GM10847 (cell line): ENCODE results near the gene BTBD16.

Experiments used
- POLR2A ChIP-seq: IDR thresholded peaks from 2 replicates; pipeline ENCODE4 v1.6.1; 2011; ENCODE audit not compliant: insufficient read length; ENCODE audit errors: extremely low read depth

The BTBD16 gene

DNA sequence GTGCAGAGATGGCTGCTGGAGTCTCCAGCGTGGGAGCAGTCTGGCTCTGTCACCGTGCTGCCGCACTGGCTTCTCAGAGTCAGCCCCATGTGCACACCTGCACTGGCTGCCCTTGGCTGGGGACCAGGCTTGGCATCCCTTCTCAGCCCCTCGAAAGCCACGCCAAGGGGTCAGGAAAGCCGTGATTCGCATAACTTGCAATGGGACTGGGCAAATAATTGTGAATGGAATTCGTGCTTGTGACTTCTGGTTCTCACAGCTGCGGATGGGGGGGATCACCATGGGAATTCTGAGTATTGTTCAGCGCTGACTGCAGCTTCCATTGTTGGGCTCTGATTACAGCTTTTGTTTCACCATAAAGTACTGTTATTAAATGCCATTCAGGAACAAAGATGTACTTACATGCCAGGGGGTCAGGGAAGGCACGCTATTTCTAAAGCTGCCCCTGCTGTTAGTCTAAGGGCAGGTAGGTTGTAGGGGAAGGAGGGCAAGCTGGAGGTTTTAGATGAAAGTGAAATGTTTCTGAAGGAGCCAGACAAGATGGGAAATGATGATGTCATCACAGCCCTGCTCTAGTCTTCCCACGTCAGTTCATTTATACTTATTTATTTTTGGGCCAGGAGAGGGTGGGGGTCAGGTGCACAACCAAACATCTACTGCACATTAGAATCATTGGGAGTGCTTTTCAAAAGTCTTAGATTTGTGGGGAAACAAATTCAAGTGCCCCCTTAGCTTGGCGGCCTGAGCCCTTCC, 97.6 kb downstream of the BTBD16 start:
- TF ChIP-seq POLR2A: no peak

DNA sequence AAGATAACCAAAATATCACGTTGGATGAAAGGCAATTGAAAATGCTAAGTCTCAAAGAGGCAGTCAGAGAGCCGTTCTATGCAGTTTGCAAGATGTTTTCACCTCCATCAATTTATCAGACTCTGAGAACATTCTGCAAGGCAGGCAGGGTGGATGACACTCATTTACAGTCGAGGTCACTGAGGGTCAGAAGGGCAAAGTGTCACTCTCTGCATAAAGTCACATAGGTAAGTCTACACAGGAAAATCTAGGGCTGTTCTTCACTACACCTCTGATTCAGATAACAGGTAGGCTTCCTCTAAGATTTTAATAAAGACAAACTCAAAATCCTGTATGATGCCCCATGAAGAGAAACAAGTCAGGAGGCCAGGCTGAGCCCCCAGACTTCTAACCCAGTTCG, 102.0 kb downstream of the BTBD16 start:
- no peak for TF ChIP-seq POLR2A

DNA sequence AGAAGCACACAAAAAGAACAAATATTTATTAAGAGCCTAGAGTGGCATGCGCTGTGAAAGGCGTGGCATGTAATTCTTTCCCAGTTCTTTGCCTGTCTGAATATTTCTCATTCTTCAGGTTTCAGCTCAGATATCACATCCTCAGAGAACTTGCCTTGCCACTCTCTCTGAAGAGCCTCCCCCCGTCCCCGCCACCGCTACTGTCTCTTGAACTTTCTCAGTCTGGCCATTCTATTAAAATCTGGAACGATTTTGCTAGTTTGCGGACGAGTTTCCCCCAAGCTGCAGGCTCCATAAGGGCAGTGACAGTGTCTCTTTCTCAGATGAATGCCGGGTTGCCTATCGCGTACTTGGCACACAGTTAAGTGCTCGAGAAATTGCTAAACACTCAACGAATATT, 102.6 kb downstream of the BTBD16 start:
- TF ChIP-seq POLR2A: no peak

DNA sequence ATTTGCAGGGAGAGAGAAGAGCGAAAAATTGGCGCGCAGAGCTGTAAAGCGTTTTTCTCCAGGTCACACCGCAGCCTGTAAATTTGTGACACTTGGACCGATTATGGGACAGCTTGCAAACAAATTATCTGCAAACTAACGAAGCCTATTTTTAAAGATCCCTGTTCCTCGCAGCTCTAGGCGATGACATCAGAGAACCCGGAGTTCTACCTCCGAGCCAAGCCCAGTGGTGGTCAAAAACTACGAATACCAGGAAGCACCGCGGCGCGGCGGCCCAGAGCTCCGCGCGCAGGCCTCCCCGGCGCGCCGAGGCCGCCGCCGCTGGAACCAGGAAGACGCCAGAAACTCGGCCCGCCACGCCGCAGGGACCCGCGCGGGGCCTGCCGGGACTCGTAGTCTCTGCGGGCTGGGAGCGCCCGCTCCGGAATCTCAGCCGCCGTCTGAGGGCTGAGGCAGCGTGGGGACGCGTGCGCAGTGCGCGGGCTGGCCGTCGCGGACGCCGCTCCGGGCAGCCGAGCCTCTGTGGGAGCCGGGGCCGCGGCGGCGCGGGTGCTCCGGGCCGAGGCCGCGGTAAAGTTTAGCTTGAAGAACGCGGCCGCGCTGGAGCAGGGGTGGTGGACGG, 103.3 kb downstream of the BTBD16 start, which contains the start of gene PLEKHA1:
TSS of gene PLEKHA1 (plus strand) at position 472 of the 622 bp plus-strand sequence. CDS start 18,493 bp downstream, outside the sequence.
- TF ChIP-seq POLR2A: no peak

DNA sequence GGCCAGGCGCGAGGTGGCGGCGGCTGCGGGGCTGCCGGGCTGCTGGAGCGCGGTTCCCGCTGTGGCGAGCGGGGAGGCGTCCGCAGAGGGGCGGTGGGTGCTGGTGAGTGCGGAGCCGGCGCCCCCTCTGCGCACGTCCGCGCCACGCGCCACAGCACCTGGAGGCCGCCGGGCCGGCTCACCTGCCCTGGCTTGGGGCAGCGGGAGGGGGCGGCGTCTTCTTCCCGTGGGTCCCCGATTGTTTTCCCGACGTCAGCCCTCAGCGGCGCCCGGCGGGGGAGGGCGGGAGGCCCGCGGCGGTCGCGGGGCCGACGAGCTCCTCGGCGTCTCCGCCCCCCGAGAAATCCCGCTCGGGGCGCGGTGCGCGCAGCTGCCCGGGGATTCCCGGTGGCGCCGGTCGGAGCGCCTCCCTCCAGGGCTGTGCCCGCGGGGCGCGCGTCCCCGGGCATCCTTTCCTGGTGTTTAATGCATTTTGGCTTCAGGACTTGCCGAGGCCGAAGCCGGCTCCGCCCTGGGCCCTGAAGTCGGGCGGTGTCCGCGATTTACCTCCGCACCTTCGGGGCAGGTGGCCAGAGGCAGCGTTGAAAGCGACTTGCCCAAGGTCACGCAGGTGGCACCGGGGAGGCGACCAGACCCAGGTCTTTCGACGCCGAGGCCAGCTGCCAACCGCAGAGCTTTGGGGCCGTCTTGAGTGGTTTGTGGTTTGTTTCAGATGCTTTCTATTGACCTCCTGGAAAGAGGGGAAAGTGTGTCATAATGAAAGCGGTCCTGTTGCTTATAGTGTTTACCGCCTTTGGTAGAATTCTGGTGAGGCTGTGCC, 104.0 kb downstream of the BTBD16 start:
- TF ChIP-seq POLR2A: no peak

DNA sequence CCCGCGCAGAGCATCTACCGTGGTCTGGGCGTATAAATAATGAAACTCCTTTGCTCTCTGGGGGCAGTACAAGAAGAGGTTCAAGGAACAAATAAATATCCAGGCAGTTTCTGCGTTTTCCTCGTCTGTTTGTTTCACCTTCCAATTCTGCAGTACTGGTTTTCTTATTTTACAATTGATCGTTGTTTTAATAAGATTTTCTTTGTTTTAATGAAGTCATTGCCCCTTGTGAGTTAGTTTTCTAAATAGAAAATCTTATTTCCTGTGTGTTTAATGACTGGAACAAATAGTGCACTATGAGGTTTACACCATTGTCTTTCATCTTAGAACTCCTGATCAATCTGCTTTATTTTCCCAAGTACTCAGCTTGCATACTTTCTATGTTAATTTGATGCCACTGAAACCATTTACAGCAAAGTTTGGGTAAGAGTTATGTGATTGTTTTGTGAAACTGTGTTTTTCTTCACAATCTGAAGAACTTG, 104.6 kb downstream of the BTBD16 start:
- TF ChIP-seq POLR2A: no peak

DNA sequence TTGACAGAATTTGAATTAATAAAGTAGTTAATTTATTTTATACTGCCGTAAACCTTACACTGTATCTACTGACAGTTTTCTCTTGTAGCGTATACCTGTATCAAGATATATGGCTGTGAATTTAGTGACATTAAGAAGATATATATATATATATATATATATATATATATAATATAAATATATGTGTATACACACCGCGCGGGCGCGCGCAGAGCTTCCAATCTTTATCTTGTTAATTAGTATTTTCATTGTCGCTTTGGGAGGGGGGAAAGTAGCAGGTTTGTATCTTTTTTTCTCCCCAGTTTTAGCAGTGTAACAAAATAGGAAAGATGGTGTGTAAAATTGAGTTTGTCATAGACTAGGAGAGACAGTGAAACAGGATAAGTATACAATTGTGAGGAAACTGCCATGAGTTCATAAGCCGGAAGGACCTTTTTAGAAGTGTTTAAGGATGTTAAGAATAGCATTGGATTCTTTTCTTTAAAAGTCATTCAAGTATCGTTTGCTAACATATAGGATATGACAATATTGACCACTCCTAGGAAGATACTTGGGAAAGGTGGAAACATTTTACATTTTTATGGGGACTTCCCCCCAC, 105.4 kb downstream of the BTBD16 start:
- no peak for TF ChIP-seq POLR2A

DNA sequence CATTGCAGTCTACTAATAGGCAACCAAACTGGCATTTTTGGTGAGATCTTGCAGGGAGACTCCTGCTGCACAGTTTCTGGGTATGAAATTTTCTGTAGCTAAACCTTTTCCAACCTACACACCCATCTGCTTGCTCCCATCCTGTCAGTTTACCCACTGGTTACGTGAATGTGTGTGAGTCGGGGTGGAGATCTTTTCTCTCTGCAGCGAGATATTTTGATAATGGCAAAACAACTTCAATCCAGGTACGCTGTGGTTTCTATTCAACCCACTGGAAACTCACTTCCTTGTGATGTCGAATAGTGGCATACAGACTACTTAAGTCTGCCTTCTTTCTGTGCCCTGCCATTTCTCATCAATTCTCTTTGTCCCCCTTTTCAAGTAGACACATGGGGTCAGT, 107.9 kb downstream of the BTBD16 start:
- no peak for TF ChIP-seq POLR2A

DNA sequence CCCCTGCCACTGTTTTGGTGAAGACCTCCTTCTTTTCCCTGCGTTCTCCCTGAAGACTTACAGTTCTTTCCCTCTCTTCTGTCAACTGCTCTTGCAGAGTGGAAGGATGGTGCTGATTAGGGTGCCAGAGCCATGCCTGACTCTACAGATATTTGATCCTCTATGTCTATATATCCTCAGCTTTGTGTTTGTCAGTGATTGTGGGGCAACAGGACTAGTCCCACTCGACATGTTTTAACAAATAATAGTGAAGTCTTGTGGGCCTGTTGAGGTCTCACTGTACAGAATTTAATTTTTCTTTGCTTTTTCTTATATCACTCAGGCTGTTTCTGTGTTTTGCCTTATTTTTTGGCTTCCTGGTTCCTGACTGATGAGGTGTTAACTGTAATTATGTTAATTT, 108.4 kb downstream of the BTBD16 start:
- TF ChIP-seq POLR2A: no peak

DNA sequence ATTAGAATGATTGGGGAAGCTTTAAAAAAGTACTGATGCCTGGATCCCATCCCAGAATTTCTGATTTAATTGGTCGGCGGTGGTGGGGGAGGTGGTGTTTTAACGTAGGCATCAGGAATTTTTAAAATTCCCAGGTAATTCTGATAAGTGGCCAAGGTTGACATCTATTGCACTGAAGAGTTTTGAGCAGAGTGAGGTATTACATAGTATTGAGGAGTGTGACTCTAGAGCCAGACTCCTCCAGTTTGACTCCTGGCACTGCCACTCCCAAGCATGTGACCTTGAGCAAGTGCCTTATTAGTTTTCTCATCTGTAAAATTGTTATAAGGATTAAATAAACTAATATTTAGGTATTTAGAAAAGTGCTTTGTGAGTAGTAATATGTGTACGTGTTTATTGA, 109.6 kb downstream of the BTBD16 start:
- no peak for TF ChIP-seq POLR2A

DNA sequence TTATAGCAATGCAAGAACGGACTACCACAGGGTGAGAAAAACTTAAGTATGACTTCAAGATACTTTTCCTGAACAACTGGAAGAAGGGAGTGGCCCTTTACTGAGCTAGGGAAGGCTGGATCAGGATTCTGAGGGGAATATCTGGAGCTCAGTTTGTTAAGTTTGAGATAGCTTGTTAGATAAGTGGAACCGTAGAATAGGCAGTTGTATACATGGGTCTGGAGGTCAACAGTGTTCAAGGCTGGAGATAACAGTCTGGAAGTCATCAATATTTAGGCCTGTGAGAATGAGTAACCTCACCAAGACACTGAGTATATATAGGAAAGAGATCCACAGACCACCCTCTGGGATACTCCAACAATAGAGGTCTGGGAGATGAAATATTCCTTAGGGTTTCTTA, 110.6 kb downstream of the BTBD16 start:
- no peak for TF ChIP-seq POLR2A

DNA sequence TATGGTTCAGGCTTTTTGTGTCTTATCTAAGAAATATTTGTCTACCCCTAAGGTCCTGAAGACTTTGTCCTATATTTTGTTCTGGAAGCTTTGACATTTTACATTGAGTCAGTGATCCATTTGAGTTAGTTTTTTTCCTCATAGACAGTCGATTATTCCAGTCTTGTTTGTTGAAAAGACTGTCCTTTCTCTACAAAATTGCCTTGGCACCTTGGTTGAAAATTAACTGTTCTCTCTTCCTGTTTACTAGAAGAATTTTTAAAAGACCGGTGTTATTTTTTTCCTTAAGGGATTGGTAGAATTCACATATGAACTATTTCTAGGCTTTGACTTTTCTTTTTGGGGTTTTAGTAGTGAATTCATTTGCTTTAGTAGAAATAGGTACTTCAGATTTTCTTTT, 115.4 kb downstream of the BTBD16 start:
- no peak for TF ChIP-seq POLR2A

DNA sequence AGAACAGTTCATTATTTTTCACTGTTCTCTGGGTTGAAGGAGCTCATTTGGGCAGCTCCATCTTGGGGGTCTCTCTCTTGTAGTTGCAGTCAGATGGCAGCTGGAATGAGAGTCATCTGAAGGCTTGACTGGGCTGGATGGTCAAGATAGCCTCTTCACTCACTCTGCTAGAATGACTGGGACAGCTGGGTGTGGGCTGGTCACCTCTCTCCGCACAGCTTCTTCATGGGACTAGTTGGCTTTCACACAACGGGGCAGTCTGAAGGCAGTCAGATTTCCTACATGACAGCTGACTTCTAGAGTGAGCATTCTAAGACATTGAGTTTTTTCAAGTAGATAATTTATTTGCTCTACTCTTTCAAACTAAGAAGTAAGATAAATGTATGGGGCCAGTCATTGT, 116.5 kb downstream of the BTBD16 start:
- TF ChIP-seq POLR2A: no peak
